Fibroblast of skin of left biceps (primary cell): Measurements from ENCODE around the gene CYP2R1.

Experiments used
- DNase-seq, 2 experiments: peaks; one replicate each; pipeline ENCODE4 v3.0.0-alpha.2; 2013; ENCODE audit warnings: low read depth in 2 of 2

The CYP2R1 gene

DNA sequence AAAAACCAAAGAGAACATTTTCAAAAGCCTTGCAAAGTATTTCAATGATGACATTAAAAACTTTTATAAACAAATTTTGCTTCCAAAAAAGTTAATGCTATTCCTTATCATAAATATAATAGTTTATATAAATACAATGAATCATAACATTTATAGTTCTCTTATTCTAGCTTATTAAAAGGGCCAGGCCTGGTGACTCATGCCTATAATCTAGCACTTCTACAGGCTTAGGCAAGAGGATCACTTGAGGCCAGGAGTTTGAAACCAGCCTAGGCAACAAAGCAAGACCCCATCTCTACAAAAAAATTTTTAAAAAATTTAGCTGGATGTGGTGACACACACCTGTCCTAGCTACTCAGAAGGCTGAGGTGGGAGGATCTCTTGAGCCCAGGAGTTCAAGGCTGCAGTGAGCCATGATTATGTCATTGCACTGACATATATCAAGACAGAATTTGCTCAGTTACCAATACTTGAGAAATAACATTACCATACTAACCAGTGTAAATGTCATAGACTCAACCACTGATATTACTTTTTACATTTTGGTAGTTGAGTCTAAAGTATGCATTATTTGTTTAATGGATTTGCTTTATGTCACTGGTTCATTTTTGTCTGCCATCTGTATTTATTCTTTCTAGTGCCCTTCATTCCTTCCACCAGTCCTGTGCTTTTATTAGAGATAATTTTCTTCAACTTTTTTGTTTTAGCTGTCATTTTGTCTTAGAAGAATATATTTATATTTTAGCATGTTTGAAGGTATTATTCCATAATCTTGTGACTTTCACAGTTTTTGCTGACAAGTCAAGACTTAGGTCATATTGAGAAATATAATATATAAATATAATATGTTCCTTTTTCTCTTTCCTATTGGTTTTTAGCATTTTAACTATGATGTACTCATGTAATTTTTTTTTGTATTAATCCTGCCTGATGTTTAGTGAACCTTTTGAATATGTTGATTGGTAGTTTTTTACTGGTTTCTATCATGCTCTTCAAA, 56.2 kb downstream of the CYP2R1 start:
- DNase-seq = no peak
